ENCODE results near the gene NTPCR.

Gene NTPCR

DNA sequence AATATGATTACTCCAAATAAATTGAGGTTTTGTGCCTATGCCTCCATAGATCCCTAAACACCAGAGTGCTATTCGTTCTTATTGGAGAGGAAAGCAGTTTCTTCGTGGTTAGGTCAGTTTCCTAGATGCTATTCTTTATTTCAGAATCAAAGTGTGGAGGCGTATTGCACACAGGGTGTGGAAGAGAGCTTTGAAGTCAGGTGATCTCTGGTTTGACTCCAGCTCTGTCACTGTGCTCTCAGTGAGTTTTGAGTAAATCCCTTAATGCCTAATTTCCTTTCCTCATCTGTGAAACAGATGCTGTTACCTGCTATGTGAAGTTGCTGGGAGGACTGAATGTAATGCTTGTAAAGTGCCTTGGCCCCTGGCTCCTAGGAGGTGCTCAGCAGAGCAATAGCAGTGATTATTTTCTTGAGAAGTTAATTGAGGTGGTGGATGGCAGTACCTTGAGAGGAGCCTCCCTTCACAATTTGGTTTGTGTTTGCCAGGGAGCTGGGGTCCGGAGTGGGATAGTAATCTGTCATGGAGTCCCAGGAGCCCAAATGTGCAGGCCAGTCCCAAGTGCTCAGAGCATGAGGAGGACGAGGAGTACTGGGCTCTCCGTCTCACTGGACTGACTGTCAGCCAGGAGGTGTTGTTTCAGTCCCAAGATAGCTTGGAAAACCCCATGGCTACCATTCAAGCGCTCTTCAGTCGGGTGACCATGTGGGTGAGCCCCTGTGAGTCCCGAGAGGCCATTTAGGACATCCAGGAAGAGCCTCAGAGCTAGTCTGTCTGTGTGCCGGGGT is 14.9 kb downstream of the NTPCR start:
- DNase-seq, result no peak

DNA sequence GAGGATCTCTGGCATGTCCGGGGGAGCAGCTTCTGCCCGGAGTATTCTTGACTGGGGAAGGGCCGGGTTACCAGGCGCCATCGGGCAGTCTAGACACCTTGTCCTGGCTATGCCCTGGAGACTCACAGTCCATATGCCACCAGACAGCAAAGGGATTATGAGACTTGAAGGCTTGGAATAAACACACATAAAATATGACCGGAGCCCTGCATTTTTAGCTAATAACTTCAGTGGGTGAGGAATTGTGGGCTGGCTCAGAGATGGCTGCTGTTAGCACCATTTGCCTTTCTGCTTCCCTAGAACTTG is 15.5 kb downstream of the NTPCR start:
- DNase-seq, result no peak

DNA sequence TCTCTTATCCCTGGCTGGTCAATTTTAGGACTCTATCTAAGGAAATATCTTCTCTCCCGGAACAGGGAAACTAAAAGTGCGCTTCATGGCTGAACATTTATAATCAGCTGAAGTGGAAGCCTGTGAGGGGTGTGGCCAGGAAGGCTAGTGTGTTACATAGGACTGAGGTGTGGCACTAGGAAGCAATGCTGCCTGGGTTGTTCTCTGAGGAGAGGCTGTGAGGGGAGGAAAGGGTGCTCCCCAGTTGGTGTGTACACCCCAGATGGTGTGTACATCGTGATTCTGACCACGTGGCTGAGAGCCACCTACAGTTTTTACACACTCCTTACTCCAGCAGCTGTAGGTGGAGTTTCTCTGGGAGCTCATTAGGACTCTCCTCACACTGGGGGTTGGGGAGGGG is 16.3 kb downstream of the NTPCR start:
- DNase-seq, result no peak

DNA sequence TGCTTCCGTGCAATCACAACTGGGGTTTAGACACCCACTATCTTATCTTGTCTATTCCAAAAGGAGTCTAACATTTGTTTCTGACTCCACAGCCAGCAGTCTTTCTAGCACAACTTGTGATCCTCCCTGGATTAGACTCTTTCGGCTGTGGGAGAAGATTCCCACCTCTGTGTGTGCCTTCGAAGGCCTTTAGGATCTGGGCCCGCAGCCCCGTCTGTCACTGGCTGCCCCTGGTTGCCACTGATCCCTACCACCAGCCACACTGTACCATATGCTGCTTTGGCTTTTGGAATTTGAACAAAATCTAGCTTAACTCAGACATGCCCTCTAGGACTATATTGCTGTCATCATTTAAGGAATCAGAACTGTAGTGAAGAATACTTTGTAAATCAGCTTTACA is 18.0 kb downstream of the NTPCR start:
- no peak for DNase-seq

DNA sequence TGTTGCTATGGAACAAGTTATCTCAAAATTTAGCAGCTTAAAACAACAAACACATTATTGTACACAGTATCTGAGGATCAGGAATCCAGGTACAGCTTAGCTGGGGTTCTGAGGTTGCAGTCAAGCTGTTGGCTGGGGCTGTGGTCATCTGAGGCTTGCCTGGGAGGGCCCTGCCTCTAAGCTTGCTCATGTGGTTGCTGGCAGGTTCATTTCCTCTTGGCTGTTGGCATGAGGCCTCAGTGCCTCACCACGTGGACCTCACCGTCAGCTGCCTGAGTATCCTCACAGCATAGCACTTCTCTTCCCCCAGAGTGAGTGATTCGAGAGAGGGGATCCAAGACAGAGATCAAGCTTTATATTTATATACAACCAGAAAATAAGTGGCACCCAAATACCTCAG is 18.6 kb downstream of the NTPCR start:
- no peak for DNase-seq

DNA sequence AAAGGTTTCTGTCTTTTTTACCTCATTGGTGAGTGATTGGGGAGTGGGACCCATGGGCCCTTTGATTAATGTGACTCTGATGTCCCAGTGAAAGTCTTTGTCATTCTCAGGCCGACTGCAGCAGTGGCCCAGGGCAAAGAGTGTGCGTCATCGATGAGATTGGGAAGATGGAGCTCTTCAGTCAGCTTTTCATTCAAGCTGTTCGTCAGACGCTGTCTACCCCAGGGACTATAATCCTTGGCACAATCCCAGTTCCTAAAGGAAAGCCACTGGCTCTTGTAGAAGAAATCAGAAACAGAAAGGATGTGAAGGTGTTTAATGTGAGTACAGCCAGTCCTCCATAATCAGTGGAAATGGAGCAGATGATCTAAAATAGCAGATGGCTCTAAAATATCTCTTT is 19.4 kb downstream of the NTPCR start:
- no peak for DNase-seq

DNA sequence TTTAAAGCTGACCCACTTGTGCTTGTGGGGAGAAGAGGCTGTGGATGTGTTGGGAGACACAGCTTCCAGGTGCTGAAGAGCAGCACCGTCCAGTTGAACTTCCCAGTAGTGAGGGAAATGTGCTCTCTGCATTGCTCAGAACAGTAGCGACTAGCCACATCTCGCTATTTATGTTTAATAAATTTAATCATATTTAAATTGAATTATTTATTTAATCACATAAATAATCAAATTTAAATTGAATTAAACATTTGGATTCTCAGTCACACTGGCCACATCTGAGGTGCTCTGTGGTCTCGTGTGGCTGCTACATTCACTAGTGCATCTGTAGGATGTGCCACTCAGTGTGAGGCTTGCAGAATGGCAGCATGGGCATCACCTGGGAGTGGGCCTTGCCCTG is 20.1 kb downstream of the NTPCR start:
- DNase-seq, result no peak

DNA sequence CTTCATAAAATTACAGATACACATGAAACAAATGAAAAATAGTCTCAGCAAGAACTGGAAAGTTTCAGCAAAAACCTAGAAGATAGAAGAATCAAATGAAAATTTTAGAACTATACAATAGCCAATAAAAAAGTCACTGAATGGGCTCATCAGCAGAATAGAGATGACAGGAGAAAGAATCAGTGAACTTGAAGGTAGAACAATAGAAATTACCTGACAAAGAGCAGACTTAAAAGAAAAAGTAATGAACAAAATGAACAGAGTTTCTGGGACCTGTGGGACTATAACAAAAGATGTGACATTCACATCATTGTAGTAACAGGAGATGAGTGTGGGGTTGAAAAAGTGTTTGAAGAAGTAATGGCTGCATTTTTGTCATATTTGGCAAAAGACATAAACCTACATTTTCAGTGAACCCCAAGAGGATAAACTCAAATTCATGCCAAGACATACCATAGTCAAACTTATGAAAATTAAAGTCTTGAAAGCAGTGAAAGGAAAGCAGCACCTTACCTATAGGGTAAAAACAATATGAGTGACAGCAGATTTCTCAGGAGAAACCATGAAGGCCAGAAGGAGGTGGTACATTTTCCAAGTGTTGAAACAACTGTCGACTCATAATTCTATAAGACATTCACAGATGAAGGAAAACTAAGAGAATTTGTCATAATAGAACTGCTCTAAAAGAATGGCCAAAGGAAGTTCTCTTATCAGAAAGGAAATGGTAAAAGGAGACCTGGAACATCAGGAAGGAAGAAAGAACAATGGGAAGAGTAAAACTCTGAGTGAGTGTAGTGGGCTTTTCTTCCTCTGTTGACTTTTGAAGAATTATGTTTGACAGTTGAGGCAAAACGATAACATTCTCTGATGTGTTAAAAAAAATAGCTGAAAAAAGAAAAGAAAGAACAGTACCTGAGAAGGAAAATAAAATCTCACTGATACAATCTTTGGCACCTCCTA is 23.5 kb downstream of the NTPCR start:
- DNase-seq, result no peak

DNA sequence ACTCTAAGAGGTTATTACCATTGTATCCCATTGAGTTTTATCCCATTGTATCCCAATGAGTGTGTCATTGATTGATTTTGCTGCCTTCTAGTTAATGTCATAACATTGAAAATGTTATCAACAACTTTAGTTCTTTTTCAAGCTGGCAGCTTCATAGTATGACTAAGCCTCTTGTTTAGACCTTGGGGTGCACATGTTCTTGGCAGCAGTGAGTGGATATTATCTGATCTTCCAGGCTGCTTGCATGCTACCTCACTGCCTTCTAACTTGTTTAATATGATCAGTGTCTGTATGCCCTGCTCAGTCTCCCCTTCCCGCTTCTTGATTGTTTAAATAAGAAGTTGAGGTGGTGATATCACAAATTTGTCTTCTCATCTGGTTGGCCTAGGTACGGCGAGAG is 24.6 kb downstream of the NTPCR start:
- no peak for DNase-seq

DNA sequence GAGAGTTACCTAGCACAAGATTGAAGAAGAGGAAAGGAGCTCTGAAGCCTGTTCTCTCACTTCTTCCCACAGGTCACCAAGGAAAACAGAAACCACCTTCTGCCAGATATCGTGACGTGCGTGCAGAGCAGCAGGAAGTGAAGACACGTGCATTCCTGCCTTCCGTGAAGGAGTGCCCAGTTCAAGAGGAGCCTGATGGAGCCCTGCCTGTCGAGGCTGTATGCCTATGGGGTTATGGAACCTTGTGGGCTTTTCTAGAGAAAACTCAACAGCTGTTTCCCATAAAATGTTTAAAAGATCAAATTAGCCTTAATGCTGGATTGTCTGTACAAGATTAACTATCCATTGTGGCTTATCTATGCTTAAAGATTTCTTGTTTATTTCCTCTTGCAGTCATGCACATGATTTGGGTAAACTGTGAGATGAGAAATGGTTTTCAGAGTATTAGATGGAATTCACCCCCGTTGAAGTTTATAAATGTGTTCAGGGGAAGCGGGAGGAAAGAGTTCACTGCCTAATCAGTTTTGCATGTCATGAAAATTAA is 27.8 kb downstream of the NTPCR start:
- DNase-seq, result no peak

DNA sequence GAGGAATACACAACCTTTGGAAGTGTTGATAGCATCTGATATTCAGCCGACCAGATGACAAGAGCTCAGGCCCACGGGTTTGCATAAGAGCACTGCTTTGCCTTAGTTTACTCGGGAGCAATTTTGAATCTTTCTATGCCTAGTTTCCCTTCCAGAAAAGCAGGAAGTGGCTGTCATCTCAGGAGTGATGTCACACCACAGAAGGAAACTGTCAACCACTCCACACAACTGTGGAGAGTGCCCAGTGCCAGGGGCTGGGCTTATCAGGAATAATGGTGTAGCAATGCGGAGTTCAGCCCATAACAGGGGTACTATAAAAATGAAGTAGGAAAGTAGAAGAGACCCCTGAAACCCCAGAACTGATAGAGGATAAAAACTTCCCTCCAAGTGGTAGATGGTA is 28.4 kb downstream of the NTPCR start:
- no peak for DNase-seq

DNA sequence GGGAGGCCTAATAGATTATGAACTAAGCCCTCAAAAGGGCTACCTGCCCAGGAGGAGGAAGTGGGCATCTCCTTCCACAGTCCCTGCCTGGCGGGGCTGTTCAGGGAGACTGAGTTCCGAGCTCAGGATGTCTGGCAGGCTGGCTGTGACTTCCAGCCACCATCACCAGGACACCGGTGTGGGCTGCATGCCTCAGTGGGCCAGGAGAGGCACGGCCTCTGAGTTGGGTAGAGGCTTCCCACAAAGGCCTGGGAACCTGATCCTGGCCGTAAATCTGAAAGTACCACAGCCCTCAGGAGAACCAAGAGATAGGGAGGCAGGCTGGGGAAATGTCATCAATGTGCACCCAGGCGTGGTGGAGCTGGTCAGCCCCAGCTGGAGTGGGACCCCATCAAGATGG is 29.1 kb downstream of the NTPCR start:
- no peak for DNase-seq

DNA sequence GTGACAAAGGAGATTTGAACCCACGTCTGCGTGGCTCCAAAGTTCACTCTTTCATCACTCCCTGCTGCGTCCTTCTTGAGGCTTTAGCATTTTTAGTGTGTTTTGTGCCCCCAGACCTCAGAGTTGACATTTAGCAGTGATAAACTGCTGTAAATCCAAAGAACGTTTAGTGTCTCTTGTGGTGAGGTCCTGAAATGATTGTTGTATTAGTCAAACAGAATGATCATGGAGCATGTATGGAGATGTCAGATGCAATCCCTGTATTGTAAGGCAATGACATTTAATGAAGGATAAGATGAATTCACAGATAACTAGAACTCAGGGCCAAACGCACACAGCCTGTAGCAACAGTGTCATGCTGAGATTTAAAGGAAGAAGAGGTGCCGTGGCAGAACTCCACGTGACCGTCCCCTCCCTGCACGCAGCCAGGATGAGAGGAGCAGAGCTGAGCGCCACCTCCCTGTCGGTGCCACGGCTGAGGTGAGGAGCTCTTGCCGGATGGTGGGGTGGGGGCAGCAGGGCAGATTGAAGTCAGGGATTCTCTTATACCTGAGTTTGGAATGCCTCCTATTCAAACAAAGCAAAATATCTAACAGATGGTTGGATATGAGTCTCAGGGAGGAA is 30.1 kb downstream of the NTPCR start:
- DNase-seq, result no peak

DNA sequence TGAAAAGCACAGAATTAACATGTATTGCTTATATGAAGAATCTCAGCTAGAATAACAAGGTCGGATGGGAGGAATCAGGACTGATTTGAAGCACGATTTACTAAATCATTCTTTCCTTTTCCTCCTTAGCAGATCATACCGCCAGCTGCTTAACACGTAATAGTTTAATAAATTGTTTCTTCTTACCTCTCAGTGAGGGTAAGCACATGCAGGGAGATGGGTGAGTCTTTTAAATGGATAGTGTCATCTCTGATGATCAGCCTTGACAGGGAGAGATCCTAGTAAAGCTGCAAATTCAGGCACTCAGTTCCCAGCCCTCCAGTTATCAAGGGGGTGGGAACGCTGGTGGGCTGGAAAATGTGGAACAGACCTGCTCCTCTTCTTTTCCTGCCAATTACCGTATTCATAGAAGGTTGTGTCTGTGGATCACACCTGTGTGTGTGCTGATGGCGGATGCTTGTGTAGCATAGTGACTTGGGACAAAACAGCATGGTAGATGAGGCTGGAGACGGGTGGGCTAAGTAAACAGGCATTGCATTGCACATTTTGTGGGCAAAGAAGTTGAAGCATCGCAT is 30.7 kb downstream of the NTPCR start:
- DNase-seq, result no peak

DNA sequence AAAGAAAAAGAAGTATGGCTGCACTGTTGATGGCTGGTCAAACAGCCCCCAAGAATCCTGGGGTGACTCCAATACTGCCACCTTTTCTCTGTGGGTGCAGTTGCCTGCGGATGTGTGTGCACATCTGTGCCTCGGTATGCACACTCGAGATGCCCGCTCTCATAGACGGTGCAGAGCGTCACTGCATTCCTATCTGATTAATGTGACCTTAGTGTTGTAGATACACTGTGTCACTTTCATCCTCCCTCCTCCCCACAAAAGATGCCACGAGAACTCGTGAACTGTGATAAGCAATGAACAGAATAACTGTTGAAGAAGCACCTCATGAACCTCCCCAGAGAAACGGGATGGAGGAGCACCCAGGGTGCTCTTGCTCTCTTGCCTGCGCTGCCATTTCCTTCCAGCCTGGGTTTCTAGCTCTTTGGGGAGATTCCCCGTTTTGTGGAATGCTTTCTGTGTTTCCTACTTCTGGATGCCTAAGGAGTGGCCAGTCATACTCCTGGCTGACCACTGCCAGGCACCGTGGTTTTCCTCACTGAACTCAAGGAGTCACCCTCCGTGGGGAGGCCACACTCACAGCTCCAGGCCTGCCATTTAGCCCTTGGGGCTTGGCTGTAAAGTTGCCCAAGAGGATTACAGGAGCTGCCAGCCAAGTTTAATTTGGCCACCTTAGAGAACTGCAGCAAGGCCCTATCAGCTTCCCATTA is 32.0 kb downstream of the NTPCR start:
- no peak for DNase-seq

DNA sequence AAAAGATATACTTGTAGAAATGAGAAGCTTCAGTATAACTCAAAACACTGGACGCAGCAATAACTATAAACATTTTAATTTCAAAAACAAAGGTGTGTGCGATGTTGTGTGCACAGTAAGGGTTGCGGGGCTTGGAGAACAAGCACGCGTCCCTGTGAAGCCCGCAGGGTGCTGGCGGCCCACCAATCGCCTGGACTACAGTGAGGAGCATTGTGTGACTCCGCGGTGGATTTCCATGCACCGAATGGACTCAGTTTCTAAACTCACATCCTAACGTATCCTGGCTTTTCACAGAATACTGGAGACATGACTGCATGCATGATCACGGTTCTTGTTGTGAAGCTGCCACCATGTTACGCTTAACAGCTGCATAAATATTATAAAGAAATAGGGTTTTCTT is 33.0 kb downstream of the NTPCR start:
- no peak for DNase-seq

DNA sequence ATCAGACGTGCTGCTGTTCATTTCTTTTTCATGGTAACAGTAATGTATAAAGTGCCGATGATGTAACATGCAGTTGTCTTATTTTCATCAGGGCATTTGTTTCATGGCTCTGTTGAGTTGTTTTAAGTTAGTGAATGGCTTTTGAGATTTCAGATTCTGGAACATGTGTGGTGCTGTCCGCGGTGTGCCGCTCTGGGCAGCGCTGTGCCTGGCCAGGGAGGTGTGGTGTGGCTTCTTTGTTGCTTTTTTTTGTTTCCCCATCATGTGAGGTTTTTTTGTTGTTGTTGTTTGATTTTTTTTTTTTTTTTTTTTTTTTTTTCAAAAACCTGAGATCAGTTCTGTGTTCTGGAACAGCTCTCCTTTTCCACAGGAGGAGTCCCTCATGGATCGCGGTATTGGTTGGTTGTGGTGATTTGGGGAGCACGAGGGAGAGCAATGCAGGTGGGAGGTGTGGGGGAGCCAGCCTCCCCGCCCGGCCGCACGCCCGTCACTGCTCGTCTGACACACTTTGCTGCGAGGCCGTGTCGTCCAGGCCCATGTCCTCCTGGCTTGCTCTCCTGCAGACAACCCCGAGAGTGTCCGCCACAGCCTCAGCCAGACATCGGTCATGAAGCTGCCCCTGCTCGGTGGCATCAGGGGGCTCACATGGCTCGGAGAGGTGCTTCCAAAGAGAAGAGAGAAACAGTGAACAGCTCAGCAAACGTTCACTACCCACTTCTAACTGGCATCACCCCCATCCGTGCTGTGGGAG is 33.6 kb downstream of the NTPCR start:
- DNase-seq, result no peak

DNA sequence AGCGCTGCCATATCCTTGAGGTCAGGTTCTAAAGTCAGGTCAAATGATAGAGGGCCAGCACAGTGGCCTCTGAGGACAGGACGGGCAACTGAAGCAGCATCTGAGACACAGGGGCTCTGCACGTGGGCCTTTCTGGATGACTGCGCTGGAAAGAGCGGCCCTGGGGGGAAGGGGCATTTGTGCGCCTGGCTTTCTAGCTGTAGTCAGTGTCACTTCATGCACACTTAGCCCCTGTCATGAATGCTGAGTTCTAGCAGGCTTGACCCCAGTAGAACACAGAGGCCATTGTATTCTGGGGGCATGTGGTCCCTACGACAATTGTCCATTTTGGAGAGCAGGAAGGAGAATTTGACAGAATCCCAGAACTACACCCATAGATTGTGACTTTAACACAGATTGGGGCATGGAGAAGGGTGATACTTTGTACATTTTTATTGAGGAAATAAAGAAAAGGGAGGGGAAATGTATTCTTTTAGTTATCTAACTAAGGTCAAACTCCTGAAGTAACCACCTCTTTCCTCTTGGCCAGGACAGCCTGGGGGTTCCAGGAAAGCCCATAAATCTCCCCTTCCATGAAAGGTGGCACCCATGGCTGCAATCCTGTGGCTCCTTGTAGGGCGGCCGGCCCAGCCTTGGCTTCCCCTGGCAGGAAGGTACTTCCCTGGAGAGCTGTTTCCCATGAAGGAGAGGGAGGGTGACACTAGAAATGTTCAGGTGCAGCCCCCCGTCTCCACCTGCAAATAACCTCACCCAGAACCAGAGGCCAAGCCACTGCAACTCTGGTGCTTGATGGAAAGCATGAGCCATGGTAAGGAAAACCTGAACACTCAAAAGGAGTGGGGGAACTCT is 34.4 kb downstream of the NTPCR start:
- DNase-seq, result no peak

DNA sequence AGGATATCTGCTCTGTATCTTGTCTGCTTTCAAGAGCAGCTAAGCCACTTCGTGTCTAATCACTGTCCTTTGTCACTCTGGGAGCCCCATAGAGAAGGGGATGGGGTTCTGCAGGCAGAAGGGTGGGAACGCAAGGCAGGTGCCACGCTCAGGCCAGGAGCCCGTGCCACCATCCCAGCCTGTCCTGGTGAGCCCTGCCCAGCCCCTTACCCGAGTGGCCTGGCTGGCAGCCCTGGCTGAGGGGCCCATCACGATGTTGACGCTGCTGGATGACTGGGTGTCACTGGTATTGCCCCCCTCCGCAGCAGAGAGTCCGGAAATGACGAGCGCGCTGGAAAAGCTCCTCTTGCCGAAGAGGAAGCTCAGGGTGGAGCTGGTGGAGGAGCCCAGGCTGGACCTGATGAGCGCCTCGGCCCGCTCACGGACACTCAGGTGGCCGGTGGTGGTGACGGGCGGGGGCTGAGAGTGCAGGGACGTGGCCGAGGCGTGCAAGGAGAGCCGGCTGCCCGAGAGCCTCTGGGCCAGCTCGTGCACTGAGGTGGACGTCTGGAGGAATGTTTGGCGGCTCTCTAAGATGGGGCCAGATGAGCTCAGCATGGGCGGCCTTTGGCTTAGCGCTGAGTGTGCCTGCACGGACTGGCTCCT is 35.6 kb downstream of the NTPCR start:
- DNase-seq, result no peak

DNA sequence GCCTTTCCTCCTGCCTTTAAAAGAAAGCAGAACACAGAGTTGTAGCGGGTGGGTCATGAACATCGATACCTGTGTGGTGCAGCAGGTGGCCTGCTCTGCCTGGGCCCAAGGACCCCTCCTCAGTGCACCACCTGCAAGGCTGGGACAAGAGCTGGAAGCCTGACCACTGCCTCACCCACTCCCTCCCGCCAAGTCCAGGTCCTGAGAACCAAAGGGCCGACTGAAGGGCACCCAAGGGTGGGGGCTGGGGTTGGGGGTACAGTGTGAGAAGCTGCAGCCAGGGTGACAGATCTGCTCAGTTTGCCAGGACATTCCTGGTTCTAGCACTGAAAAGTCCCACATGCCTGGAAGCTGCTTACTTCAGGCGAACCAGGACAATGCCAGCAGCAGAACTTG is 36.1 kb downstream of the NTPCR start:
- DNase-seq, result no peak
